ENCODE data around the gene TNFRSF8.

DNA sequence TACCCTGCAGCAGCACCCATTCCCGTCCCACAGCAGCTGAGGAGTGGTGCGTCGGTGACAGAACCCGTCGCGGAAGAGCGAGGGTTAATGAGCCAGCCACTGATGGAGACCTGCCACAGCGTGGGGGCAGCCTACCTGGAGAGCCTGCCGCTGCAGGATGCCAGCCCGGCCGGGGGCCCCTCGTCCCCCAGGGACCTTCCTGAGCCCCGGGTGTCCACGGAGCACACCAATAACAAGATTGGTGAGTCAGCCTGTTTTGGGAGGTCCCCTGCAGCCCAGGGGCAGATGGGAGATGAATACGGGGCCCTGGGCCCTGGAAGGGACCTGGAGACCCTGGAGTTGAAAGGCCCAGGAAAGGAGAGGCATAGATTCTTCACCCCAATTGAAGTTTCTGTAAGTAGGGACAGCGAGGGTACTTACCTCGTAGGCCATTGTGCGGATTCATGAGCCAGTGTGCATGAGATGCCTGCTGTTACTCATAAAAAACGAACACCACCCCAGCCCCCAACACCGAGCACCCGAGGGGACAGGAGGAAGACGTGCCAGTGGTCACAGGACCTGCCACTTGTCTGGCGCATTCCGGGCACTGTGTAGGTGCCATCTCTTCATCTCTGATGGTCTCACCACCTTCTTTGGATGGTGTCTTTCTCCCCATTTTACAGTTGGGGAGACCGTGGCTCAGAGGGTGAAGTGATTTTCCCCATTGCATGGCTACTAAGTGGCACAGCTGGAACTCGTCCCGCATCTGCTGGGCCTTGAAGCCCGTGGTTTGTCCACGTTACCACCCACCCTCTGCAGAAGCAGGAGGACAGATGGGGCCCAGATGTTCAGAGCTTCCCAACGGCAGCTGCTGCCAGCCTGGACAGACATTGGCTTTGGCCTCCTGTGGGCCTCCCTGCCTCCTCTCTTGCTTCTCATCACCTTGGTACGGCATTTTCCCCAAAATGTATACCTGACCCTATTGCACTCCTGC, 75.4 kb downstream of the TNFRSF8 start:
- TF ChIP-seq, protein P1, sequence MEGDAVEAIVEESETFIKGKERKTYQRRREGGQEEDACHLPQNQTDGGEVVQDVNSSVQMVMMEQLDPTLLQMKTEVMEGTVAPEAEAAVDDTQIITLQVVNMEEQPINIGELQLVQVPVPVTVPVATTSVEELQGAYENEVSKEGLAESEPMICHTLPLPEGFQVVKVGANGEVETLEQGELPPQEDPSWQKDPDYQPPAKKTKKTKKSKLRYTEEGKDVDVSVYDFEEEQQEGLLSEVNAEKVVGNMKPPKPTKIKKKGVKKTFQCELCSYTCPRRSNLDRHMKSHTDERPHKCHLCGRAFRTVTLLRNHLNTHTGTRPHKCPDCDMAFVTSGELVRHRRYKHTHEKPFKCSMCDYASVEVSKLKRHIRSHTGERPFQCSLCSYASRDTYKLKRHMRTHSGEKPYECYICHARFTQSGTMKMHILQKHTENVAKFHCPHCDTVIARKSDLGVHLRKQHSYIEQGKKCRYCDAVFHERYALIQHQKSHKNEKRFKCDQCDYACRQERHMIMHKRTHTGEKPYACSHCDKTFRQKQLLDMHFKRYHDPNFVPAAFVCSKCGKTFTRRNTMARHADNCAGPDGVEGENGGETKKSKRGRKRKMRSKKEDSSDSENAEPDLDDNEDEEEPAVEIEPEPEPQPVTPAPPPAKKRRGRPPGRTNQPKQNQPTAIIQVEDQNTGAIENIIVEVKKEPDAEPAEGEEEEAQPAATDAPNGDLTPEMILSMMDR (IDR thresholded peaks at IDR 0.05), result no peak
- TF ChIP-seq POLR2AphosphoS5 (IDR thresholded peaks at IDR 0.05) (no peak), POLR2A (IDR thresholded peaks at IDR 0.05) (no peak), EP300 (IDR thresholded peaks at IDR 0.05) (no peak)
